GM21576 (cell line): ENCODE data around the gene VNN1.
"Not testable (repeated sequence)": the region's sequence is repeated elsewhere in the genome, so short reads cannot be mapped to it uniquely, and the experiment has no call there.

ENCODE experiments used
- ATAC-seq: cut with Tn5 transposase; IDR thresholded peaks from one replicate; pipeline ENCODE4 v1.9.1; 2021; ENCODE audit warnings: mild to moderate bottlenecking, moderate library complexity; ENCODE audit not compliant: unreplicated experiment

The VNN1 gene

DNA sequence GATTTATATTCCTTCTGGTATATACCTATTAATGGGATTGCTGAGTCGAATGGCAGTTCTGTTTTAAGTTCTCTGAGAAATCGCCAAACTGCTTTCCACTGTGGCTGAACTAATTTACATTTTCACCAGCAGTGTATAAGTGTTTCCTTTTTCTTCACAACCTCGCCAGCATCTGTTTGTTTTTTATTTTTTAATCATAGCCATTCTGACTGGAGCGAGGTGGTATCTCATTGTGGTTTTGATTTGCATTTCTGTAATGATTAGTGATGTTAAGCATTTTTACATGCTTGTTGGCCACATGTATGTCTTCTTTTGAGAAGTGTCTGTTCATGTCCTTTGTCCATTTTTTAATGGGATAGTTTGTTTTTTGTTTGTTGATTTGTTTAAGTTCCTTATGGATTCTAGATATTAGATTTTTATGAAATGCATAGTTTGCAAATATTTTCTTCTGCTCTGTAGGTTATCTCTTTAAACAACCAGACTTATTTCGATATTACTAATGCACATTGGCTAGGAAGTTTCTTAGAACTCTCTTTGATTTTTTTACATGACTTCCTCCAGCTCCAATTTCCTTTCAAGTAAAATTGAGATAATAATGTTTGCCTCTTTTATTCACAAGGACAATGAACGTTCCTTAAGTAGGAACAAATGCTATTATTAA, 12.2 kb upstream of the VNN1 start:
- ATAC-seq = peak; percentile 64

DNA sequence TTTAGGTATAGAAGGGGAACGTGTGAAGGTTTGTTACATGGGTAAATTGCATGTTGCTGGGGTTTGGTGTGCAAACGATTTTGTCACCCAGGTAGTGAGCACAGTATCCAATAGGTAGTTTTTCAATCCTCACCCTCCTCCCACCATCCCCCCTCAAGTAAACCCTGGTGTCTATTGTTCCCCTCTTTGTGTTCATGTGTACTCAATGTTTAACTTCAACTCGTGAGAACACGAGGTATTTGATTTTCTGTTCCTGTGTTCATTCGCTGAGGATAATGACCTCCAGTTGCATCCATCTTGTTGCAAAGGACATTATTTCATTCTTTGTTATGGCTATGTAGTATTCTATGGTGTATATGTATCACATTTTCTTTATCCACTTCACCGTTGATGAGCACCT, 11.6 kb upstream of the VNN1 start:
- no peak for ATAC-seq

GRCh38 chr6:132719736-132720448, 6.0 kb upstream of the VNN1 start:
- ATAC-seq = no peak

- no peak for ATAC-seq
Measured at GRCh38 chr6:132715881-132716637, 2.2 kb upstream of the VNN1 start.

DNA sequence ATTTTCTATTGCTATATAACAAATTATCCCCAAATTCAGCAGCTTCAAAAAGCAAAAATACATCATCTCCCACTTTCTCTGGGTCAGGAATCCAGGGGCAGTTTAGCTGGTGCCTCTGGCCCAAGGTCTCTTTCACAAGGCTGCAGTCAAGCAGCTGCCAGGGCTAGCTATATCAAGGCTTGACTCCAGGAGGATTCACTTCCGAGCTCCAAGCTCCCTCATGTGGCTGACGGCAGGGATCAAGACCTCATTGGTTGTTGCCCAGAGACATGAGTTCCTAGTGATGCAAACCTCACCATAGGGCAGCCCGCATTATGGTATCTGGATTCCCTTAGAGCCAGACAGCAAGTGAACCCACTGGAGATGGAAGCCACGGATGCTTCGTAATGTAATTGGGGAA, 1.3 kb upstream of the VNN1 start:
- no peak for ATAC-seq

- ATAC-seq = no peak
Measured at GRCh38 chr6:132714160-132714559, 305 bp upstream of the VNN1 start.

GRCh38 chr6:132712366-132712765, 1.5 kb downstream of the VNN1 start:
- no peak for ATAC-seq

- ATAC-seq = no peak
Measured at GRCh38 chr6:132708771-132709170, 5.1 kb downstream of the VNN1 start.

- ATAC-seq = no peak
Measured at GRCh38 chr6:132708002-132708401, 5.9 kb downstream of the VNN1 start.

DNA sequence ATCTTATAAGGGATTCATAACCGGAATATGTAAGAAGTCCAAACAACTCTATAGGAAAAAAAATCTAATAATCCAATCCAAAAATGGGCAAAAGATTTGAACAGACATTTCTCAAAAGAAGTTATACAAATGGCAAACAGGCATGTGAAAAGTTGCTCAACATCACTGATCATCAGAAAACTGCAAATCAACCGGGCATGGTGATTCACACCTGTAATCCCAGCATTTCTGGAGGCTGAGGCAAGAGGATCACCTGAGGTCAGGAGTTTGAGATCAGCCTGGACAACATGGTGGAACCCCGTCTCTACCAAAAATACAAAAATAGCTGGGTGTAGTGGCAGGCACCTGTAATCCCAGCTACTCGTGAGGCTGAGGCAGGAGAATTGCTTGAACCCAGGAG, 7.1 kb downstream of the VNN1 start:
- not testable (repeated sequence) for ATAC-seq

DNA sequence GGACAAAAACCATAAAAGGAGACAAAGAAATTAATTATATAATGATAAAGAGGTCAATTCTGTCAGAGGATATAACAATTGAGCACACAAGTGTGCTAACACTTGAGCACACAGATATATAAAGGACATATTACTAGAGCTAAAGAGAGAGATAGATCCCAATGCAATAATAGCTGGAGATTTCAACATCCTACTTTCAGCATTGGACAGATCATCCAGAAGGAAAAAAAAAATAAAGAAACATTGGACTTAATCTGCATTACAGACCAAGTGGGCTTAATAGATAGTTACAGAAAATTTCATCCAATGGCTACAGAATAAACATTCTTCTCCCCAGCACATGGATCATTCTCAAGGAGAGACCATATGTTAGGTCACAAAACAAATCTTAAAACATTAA, 9.9 kb downstream of the VNN1 start:
- no peak for ATAC-seq

DNA sequence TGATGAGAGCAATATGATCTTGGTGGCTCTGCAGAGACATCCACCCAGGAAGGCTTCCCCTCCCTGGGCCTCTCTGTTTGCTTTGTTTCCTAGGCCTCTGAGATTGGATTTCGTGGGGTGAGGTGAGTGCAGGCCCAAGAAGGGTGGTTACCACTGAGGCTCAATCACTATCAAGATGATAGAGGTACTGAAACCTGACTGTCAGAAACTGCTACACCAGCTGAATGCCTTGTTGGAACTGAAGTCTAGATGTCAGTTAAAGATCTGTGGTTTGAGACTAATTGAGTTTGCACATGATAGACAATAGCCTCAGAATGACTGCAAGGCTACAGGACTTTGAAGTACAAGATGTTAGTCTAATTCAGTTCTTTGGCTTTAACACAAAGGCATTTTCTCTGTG, 15.2 kb downstream of the VNN1 start:
- peak; percentile 72 for ATAC-seq

GRCh38 chr6:132695773-132696172, 18.1 kb downstream of the VNN1 start:
- no peak for ATAC-seq

DNA sequence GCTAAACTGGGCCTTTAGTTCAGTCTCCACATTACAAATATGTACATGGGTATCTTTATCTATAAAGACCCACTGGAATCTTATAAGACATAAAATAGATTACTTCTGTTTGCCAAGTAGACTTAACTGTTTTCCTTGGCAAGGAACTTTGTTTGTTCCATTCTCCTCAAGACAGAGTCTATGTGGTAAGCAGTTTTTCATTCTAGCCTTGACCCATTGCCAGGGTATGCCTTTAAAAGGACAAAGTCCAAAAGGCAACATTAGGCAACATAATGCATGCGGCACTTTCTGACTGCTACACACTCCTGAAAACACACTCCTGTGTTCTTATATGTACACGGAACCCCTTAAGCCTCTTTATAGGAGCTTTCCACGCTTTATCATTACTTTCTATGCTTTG, 20.4 kb downstream of the VNN1 start:
- ATAC-seq = no peak

- no peak for ATAC-seq
Measured at GRCh38 chr6:132690678-132691077, 23.2 kb downstream of the VNN1 start.

- no peak for ATAC-seq
Measured at GRCh38 chr6:132687306-132687705, 26.5 kb downstream of the VNN1 start.

DNA sequence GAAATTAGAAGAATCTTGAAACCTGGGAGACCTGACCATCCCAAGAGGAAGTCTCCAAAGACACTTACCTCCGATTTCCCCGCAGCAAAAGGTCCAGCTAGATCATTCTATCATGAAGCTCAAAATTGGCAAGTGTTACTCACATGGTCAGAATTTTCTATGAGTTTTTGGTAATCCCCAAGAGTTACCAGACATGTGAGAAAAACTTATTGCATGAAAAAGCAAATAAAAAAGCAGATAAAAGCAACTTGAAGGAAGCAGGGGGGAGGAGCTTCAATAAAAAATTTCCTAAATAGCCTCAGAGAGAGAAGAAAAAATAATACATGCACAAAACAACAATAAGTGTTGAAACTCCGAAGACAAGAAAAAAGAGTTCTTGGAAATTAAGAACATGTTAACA, 27.3 kb downstream of the VNN1 start:
- ATAC-seq = no peak

- no peak for ATAC-seq
Measured at GRCh38 chr6:132685009-132685408, 28.8 kb downstream of the VNN1 start.

DNA sequence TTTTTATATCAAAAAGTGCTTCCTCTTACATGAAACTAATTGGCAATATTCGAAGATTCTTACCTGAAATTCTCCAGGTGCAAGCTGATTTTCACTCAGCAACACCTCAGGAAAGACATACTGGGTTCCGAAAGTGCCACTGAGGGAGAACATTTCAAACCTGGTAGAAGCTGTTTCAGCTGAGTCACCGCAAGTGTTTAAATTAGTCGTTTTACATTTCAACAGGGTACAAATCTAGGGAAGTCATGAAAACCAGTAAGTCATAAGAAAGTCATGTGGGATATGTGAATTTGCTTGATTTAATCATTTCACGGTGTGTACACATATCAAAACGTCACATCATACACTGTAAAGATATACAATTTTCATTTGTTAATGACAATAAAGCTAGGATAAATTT, 29.6 kb downstream of the VNN1 start:
- no peak for ATAC-seq

GRCh38 chr6:132683543-132683942, 30.3 kb downstream of the VNN1 start:
- no peak for ATAC-seq

DNA sequence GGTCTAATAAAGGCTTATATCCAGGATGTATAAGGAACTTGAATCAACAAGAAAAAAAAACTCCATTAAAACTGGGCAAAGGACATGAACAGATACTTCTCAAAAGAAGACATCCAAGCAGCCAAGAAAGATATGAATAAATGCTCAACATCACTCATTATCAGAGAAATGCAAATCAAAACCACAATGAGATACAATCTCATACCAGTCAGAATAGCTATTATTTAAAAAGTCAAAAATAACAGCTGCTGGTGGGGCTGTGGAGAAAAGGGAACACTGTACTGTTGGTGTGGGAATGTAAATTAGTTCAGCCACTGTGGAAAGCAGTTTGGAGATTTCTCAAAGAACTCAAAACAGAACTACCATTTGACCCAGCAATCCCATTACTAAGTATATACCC, 34.8 kb downstream of the VNN1 start:
- ATAC-seq = not testable (repeated sequence)

DNA sequence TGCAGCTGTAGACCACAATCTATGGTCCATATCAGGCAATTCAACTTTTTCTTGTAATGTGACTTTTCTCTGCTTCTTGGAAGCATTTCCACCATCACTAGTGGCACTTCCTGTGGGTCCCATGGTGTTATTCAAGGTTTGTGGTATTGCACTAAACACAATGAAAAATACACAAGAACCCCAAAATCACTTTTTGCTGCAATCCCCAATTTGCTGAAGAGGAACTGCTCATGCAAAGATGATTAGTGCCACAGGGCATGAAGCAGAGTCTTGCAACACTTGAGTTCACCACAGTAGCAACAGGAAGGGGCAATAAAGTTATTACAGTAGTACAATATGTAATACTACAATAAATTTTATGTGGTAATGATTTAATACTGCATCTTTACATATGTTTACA, 38.1 kb downstream of the VNN1 start:
- no peak for ATAC-seq
